Type B pancreatic cell (in vitro differentiated cells): ENCODE results near the gene ATXN3. TPM values are rescaled to one million over a fixed set of nuclear protein-coding genes. Genes with fewer than 3 reads are reported as not detected.
A peak's percentile ranks its signal among the peaks of the same experiment; 100 is the strongest.

Experiments
- DNase-seq: peaks from one replicate; pipeline ENCODE4 v3.0.0; 2021; ENCODE audit warnings: mixed read lengths; ENCODE audit not compliant: unreplicated experiment; ENCODE audit errors: extremely low spot score
- H3K27ac Mint-ChIP-seq: 2 replicates; pipeline ENCODE4 v1.8.0; 2021; ENCODE audit warnings: mild to moderate bottlenecking, mixed read lengths
- H3K27me3 Mint-ChIP-seq: 2 replicates; pipeline ENCODE4 v1.8.0; 2021; ENCODE audit warnings: mixed read lengths
- H3K36me3 Mint-ChIP-seq: 2 replicates; pipeline ENCODE4 v1.8.0; 2021; ENCODE audit warnings: mixed read lengths
- H3K4me1 Mint-ChIP-seq: one replicate; pipeline ENCODE4 v1.8.0; 2021; ENCODE audit warnings: mixed read lengths; ENCODE audit not compliant: unreplicated experiment
- H3K4me3 Mint-ChIP-seq: 2 replicates; pipeline ENCODE4 v1.8.0; 2021; ENCODE audit warnings: mild to moderate bottlenecking, mixed read lengths
- H3K9me3 Mint-ChIP-seq: 2 replicates; pipeline ENCODE4 v1.8.0; 2021; ENCODE audit warnings: mixed read lengths
- CTCF ChIP-seq: fragments of 200-600 bp; sonication (generic); conservative IDR thresholded peaks from 2 replicates; pipeline ENCODE4 v1.5.0; 2021; ENCODE audit warnings: antibody characterized with exemption, mild to moderate bottlenecking
- total RNA-seq: library from RNA; stranded (reverse); gene quantifications from 2 replicates; pipeline ENCODE4 v1.2.1, GENCODE V29; 2021; ENCODE audit warnings: low replicate concordance

ATXN3 gene
- total RNA-seq, 1 donor from 2014 or later, result 30.1 TPM

- no peaks in the 10 kb centered on the region for H3K36me3 Mint-ChIP-seq
- H3K4me3 Mint-ChIP-seq, result peak overlapping the region; percentile 96
- no peak for TF ChIP-seq CTCF
- peaks cover 17% of the 10 kb centered on the region for H3K4me1 Mint-ChIP-seq
- peaks cover 3% of the 10 kb centered on the region for H3K27me3 Mint-ChIP-seq
- H3K27ac Mint-ChIP-seq, result peak overlapping the region; percentile 95
- no peaks in the 10 kb centered on the region for H3K9me3 Mint-ChIP-seq
- DNase-seq, result no peak
Measured at GRCh38 chr14:92105073-92105892, 1.1 kb downstream of the ATXN3 start.

- no peaks in the 10 kb centered on the region for H3K9me3 Mint-ChIP-seq
- H3K27me3 Mint-ChIP-seq, result peaks cover 3% of the 10 kb centered on the region
- TF ChIP-seq CTCF, result no peak
- peaks cover 17% of the 10 kb centered on the region for H3K4me1 Mint-ChIP-seq
- no peak for DNase-seq
- peak overlapping the region; percentile 59 for H3K27ac Mint-ChIP-seq
- H3K36me3 Mint-ChIP-seq, result no peaks in the 10 kb centered on the region
- peak overlapping the region; percentile 51 for H3K4me3 Mint-ChIP-seq
Measured at GRCh38 chr14:92103363-92103989, 2.9 kb downstream of the ATXN3 start.

- Mint-ChIP-seq H3K27ac (no peak overlapping the region), H3K36me3 (peaks cover 4% of the 10 kb centered on the region), H3K9me3 (no peaks in the 10 kb centered on the region), H3K4me3 (no peak overlapping the region), H3K4me1 (peaks cover 13% of the 10 kb centered on the region), H3K27me3 (no peaks in the 10 kb centered on the region)
- no peak for DNase-seq
- no peak for TF ChIP-seq CTCF
Measured at GRCh38 chr14:92099802-92100201, 6.6 kb downstream of the ATXN3 start.

- DNase-seq, result no peak
- H3K27me3 Mint-ChIP-seq, result no peaks in the 10 kb centered on the region
- H3K9me3 Mint-ChIP-seq, result no peaks in the 10 kb centered on the region
- H3K27ac Mint-ChIP-seq, result no peak overlapping the region
- no peak overlapping the region for H3K4me3 Mint-ChIP-seq
- H3K4me1 Mint-ChIP-seq, result no peaks in the 10 kb centered on the region
- peaks cover 25% of the 10 kb centered on the region for H3K36me3 Mint-ChIP-seq
- TF ChIP-seq CTCF, result peak; percentile 49
Measured at GRCh38 chr14:92093320-92093719, 13.1 kb downstream of the ATXN3 start.

GRCh38 chr14:92088494-92088893 is 17.9 kb downstream of the ATXN3 start:
- no peaks in the 10 kb centered on the region for H3K9me3 Mint-ChIP-seq
- no peak overlapping the region for H3K27ac Mint-ChIP-seq
- no peak for DNase-seq
- H3K4me3 Mint-ChIP-seq, result no peak overlapping the region
- no peaks in the 10 kb centered on the region for H3K4me1 Mint-ChIP-seq
- peaks cover 33% of the 10 kb centered on the region for H3K36me3 Mint-ChIP-seq
- no peak for TF ChIP-seq CTCF
- H3K27me3 Mint-ChIP-seq, result no peaks in the 10 kb centered on the region
